RWPE1 (cell line): Measurements from ENCODE around the gene SCN3A.

Experiments
- CTCF ChIA-PET: fragments of 350-600 bp; sonication (Branson Sonifier 250); formaldehyde crosslinking; extraction: SDS; loops from one replicate; lab custom pipeline; 2021; lab: Yijun Ruan, JAX
- POLR2A ChIA-PET: fragments of 400-600 bp; formaldehyde crosslinking; extraction: SDS; loops from one replicate; lab custom pipeline; 2020; ENCODE audit warnings: antibody characterized with exemption; ENCODE audit not compliant: low non-redundant PET; lab: Yijun Ruan, JAX
- DNase-seq: peaks from one replicate; pipeline ENCODE4 v3.0.0; 2012; ENCODE audit warnings: low spot score
- H3K27ac ChIP-seq: fragments of 450-650 bp; 2 replicates; pipeline ENCODE4 v1.5.1; 2017
- TF ChIP-seq, protein P1 (sequence below): fragments of 450-650 bp; conservative IDR thresholded peaks from 2 replicates; pipeline ENCODE4 v1.5.1; 2017; ENCODE audit warnings: low read depth, mild to moderate bottlenecking

Gene SCN3A

DNA sequence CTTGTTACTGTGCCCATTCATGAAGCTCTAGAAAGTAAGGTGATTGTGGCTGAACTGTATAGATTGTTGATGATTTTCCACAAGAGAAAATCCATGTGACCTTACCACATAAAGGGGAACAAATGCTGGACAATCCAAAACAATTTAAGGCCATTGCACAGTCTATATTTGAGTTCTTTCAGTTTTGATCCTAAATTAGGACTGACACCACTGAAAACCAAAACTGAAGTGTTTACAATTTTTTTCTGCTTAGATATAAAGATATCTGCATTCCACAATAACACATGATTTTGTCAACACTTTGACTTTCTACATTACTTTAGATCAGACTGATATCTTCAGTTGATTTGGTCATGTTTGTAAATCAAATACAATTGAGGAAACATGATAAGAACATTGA is 124.9 kb downstream of the SCN3A start:
- no peak for DNase-seq
- no peak overlapping the region for H3K27ac ChIP-seq
- TF ChIP-seq, protein P1, sequence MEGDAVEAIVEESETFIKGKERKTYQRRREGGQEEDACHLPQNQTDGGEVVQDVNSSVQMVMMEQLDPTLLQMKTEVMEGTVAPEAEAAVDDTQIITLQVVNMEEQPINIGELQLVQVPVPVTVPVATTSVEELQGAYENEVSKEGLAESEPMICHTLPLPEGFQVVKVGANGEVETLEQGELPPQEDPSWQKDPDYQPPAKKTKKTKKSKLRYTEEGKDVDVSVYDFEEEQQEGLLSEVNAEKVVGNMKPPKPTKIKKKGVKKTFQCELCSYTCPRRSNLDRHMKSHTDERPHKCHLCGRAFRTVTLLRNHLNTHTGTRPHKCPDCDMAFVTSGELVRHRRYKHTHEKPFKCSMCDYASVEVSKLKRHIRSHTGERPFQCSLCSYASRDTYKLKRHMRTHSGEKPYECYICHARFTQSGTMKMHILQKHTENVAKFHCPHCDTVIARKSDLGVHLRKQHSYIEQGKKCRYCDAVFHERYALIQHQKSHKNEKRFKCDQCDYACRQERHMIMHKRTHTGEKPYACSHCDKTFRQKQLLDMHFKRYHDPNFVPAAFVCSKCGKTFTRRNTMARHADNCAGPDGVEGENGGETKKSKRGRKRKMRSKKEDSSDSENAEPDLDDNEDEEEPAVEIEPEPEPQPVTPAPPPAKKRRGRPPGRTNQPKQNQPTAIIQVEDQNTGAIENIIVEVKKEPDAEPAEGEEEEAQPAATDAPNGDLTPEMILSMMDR, result no peak
- CTCF ChIA-PET, result interaction anchor here (1.1 kb wide), 1 partner anchor 63 kb away, joined by 4 read pairs; no protein-coding TSS in a partner anchor
- POLR2A ChIA-PET, result no interaction called here

DNA sequence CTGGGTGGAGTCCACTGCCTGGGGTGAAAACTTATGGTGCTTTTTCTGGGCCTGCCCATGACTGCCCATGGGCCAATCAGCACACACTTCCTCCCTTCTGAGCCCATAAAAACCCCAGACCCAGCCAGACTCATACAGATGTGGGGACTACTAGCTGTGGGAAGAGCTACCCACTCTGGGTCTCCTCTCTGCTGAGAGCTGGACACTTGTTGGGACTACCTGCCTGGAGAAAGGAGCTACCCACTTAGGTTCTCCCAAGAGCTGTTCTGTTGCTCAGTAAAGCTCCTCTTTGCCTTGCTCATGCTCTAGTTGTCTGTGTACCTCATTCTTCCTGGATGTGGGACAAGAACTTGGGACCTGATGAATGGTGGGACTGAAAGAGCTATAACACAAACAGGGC is 129.0 kb downstream of the SCN3A start:
- CTCF ChIA-PET, result interaction anchor here (0.9 kb wide), 1 partner anchor 399 kb away, joined by 3 read pairs; no protein-coding TSS in a partner anchor
- TF ChIP-seq, protein P1, result no peak
- no peak for DNase-seq
- no peak overlapping the region for H3K27ac ChIP-seq
- POLR2A ChIA-PET, result no interaction called here

DNA sequence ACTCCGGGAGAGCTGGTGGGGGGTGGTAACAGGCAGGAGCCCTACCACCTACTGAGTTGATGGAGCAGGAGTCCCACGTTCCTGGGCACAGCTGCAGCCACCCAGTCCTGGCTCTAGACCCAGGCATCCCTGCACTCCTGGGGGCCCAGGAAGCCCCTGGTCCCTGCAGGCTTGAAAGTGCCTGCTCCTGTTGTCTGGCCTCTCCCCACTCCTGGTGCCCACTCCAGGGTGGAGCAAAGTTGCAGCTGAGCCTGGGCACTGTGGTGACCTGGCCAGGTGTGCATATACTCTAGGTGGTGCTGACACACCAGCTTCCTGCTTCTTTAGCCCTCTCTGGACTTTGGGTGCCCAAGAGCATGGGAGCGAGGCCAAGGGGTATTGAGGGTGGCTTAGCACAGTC is 129.5 kb downstream of the SCN3A start:
- POLR2A ChIA-PET, result no interaction called here
- CTCF ChIA-PET, result no interaction called here
- TF ChIP-seq, protein P1, result no peak
- H3K27ac ChIP-seq, result no peak overlapping the region
- DNase-seq, result no peak

DNA sequence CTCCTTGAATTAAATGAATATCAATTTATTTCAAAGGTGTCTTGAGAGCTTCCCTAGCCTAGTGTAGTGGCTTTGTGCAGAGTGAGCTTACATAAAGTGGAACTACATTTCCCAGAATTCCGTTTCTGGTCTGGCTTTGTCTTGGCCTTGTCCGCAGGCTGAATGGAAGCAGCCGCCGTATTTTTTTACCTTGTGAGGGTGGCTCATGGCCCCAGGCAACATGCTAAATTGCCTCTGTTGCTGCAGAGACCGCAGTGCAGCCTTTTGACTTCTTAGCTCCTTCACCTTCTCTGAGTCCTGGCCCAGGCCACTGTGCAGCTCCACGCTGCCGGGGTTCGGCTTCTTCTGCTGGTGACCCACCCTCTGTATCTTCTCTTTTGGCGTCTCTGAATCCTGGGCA is 133.8 kb downstream of the SCN3A start:
- POLR2A ChIA-PET, result no interaction called here
- CTCF ChIA-PET, result no interaction called here
- H3K27ac ChIP-seq, result no peak overlapping the region
- no peak for DNase-seq
- TF ChIP-seq, protein P1, result no peak

DNA sequence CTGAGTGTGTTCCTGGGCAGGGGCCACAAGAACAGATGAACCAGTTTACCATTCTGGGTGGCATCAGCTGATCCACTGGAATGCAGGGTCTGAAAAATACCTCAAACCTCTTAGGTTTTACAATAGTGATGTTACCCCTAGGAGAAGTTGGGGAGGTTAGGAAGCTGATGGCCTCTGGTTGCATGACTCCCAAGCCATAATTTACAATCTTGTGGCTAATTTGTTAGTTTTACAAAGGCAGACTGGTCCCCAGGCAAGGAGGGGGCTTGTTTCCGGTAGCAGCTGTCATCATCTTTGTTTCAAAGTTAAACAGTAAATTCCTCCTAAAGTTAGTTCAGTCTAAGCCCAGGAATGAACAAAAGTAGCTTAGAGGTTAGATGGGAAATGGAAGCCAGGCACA is 134.7 kb downstream of the SCN3A start:
- ChIA-PET POLR2A (no interaction called here), CTCF (interaction anchor here (0.5 to 0.6 kb wide), 2 partner anchors 16 to 1913 kb away, joined by 4 to 5 read pairs; no protein-coding TSS in a partner anchor)
- TF ChIP-seq, protein P1, result no peak

DNA sequence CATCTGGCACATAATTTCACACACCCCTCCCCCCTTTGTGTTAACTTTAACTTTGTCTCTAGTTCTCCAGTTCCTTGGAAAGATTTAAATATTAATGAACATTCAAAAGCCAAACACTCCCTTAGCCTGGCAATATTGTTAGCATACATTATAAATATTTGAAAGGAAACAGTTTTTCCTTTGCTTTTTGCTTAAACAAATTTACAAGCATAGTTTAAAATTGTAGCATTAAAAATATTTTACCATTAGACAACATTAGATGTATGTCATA is 135.4 kb downstream of the SCN3A start:
- CTCF ChIA-PET, result interaction anchor here (0.5 to 0.6 kb wide), 2 partner anchors 17 to 72 kb away, joined by 4 to 5 read pairs; no protein-coding TSS in a partner anchor
- H3K27ac ChIP-seq, result no peak overlapping the region
- POLR2A ChIA-PET, result no interaction called here
- TF ChIP-seq, protein P1, result no peak
- DNase-seq, result no peak

More for the DNA sequence above, 134.7 kb downstream of the SCN3A start:
- no peak for DNase-seq
- no peak overlapping the region for H3K27ac ChIP-seq
